SK-N-SH treated with all-trans-retinoic acid at 6 μM for 48 hours (cell line): ENCODE data around the gene ACTR3.

Source experiments
- ISL1 ChIP-seq: fragments of 250-450 bp; sonication (Bioruptor Pico); IDR thresholded peaks from 2 replicates; pipeline ENCODE4 v2.1.2; 2022; ENCODE audit warnings: mild to moderate bottlenecking, moderate library complexity
- TF ChIP-seq, protein P1 (sequence below): fragments of 250-450 bp; sonication (Bioruptor Pico); IDR thresholded peaks from 2 replicates; pipeline ENCODE4 v1.8.0; 2021; ENCODE audit warnings: low read depth, mild to moderate bottlenecking, moderate library complexity, borderline replicate concordance
- TF ChIP-seq, protein P2 (sequence below): fragments of 250-450 bp; sonication (Bioruptor Pico); IDR thresholded peaks from 2 replicates; pipeline ENCODE4 v1.5.1; 2021; ENCODE audit warnings: mild to moderate bottlenecking, moderate library complexity

DNA sequence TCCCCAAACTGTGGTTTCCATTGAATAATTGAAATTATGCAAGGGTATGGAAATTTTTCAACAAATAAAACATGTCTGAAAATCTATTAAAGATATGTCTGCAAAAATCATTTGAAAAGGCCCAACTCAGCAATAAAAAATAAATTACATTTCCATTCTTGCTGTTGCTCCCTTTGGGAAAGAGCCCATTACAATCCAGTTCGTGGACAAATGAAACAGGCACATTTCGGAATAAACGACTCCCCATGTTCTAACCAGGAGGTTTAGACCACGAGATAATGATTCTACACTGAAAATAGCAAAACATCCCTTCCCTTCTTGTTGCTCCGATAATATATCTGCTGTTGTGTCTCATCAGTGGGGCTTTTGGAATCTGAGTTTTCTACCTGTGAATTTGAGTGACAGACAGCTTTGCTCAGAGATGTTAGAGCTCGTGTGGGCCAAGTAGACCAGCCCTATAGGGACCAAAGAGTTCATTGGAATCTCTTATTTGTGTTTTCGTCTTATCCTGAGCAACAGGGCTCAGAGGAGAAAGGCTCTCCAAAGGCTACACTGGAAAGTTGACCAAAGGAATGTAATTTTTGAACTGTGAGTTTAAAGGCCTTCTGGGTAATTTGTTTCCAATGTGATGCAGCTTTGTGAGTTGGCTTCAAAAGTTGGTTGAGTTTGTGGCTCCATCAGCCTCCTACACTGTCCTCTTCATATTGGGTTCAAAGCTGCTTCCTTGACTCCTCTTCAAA, 119.5 kb downstream of the ACTR3 start:
- TF ChIP-seq, protein P1, sequence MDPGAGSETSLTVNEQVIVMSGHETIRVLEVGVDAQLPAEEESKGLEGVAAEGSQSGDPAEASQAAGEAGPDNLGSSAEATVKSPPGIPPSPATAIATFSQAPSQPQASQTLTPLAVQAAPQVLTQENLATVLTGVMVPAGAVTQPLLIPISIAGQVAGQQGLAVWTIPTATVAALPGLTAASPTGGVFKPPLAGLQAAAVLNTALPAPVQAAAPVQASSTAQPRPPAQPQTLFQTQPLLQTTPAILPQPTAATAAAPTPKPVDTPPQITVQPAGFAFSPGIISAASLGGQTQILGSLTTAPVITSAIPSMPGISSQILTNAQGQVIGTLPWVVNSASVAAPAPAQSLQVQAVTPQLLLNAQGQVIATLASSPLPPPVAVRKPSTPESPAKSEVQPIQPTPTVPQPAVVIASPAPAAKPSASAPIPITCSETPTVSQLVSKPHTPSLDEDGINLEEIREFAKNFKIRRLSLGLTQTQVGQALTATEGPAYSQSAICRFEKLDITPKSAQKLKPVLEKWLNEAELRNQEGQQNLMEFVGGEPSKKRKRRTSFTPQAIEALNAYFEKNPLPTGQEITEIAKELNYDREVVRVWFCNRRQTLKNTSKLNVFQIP, result no peak
- TF ChIP-seq, protein P2, sequence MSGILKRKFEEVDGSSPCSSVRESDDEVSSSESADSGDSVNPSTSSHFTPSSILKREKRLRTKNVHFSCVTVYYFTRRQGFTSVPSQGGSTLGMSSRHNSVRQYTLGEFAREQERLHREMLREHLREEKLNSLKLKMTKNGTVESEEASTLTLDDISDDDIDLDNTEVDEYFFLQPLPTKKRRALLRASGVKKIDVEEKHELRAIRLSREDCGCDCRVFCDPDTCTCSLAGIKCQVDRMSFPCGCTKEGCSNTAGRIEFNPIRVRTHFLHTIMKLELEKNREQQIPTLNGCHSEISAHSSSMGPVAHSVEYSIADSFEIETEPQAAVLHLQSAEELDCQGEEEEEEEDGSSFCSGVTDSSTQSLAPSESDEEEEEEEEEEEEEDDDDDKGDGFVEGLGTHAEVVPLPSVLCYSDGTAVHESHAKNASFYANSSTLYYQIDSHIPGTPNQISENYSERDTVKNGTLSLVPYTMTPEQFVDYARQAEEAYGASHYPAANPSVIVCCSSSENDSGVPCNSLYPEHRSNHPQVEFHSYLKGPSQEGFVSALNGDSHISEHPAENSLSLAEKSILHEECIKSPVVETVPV (CRISPR knock-in tag), result no peak
- TF ChIP-seq ISL1, result no peak
